Neural progenitor cell (in vitro differentiated cells): ENCODE data around the gene NOTUM. TPM values are rescaled to one million over a fixed set of nuclear protein-coding genes. Genes with fewer than 3 reads are reported as not detected.

ENCODE experiments used
- DNase-seq: peaks from one replicate; pipeline ENCODE4 v3.0.0-alpha.2; 2016; ENCODE audit warnings: low spot score
- H2AFZ ChIP-seq: fragments of 200-600 bp; sonication (generic); replicated peaks from 2 replicates; pipeline ENCODE4 v1.6.1; 2016; ENCODE audit warnings: antibody characterized with exemption
- H3F3A ChIP-seq: fragments of 200-600 bp; sonication (generic); 2 replicates; pipeline ENCODE4 v1.6.1; 2016; ENCODE audit warnings: antibody characterized with exemption, low read depth
- H3K27ac ChIP-seq: fragments of 200-600 bp; sonication (generic); 2 replicates; pipeline ENCODE4 v1.5.1; 2016; ENCODE audit warnings: mild to moderate bottlenecking
- H3K27me3 ChIP-seq: fragments of 200-600 bp; sonication (generic); 2 replicates; pipeline ENCODE4 v1.6.1; 2016; ENCODE audit warnings: mild to moderate bottlenecking, moderate library complexity
- H3K36me3 ChIP-seq: fragments of 200-600 bp; sonication (generic); 2 replicates; pipeline ENCODE4 v1.5.1; 2016
- H3K4me1 ChIP-seq: fragments of 200-600 bp; sonication (generic); 2 replicates; pipeline ENCODE4 v1.6.1; 2016; ENCODE audit warnings: mixed run types
- H3K4me2 ChIP-seq: fragments of 200-600 bp; sonication (generic); 2 replicates; pipeline ENCODE4 v1.6.1; 2016
- H3K4me3 ChIP-seq: fragments of 200-600 bp; sonication (generic); 2 replicates; pipeline ENCODE4 v1.5.1; 2016
- H3K79me2 ChIP-seq: fragments of 200-600 bp; sonication (generic); 2 replicates; pipeline ENCODE4 v1.6.1; 2016; ENCODE audit warnings: low read depth
- H3K9ac ChIP-seq: fragments of 200-600 bp; sonication (generic); 2 replicates; pipeline ENCODE4 v1.6.1; 2016
- H3K9me3 ChIP-seq: fragments of 200-600 bp; sonication (generic); 2 replicates; pipeline ENCODE4 v1.5.1; 2016; ENCODE audit warnings: low read depth
- H4K20me1 ChIP-seq: fragments of 200-600 bp; sonication (generic); 2 replicates; pipeline ENCODE4 v1.6.1; 2016; ENCODE audit warnings: low read depth
- H3K27ac Mint-ChIP-seq: 3 replicates; pipeline ENCODE4 v1.8.0; 2021; ENCODE audit warnings: mixed read lengths
- H3K27me3 Mint-ChIP-seq: 2 replicates; pipeline ENCODE4 v1.8.0; 2022; ENCODE audit warnings: low read depth, mild to moderate bottlenecking, inconsistent platforms, moderate library complexity, mixed read lengths; ENCODE audit not compliant: insufficient read depth
- H3K36me3 Mint-ChIP-seq: 3 replicates; pipeline ENCODE4 v1.8.0; 2021; ENCODE audit warnings: mixed read lengths
- H3K4me1 Mint-ChIP-seq: 3 replicates; pipeline ENCODE4 v1.8.0; 2021; ENCODE audit warnings: mixed read lengths
- H3K4me3 Mint-ChIP-seq: 3 replicates; pipeline ENCODE4 v1.8.0; 2021; ENCODE audit warnings: mild to moderate bottlenecking, moderate library complexity, mixed read lengths
- H3K9me3 Mint-ChIP-seq: 3 replicates; pipeline ENCODE4 v1.8.0; 2020; ENCODE audit warnings: mixed read lengths
- EZH2 ChIP-seq: fragments of 200-600 bp; sonication (generic); IDR thresholded peaks from 2 replicates; pipeline ENCODE4 v1.6.1; 2017; ENCODE audit warnings: antibody characterized with exemption, mild to moderate bottlenecking, moderate library complexity
- EZH2phosphoT487 ChIP-seq: fragments of 200-600 bp; sonication (generic); IDR thresholded peaks from 2 replicates; pipeline ENCODE4 v1.6.1; 2017; ENCODE audit warnings: antibody characterized with exemption
- total RNA-seq: library from RNA; depleted of rRNA; stranded (reverse); fragments of >200 nt; gene quantifications from 2 replicates; pipeline ENCODE4 v1.2.3, GENCODE V29; 2015; ENCODE audit warnings: low replicate concordance
- TF ChIP-seq, protein P1 (sequence below): fragments of 200-600 bp; sonication (generic); IDR thresholded peaks from 2 replicates; pipeline ENCODE4 v1.5.1; 2017; ENCODE audit warnings: antibody characterized with exemption, mild to moderate bottlenecking

NOTUM gene
- total RNA-seq, 1 donor from 2014 or later, result not detected

- no peaks in the 10 kb centered on the region for H3K9me3 ChIP-seq
- H2AFZ ChIP-seq, result no peak overlapping the region
- no peaks in the 10 kb centered on the region for H3F3A ChIP-seq
- H3K36me3 Mint-ChIP-seq, result no peaks in the 10 kb centered on the region
- no peaks in the 10 kb centered on the region for H3K36me3 ChIP-seq
- H3K4me1 ChIP-seq, result no peaks in the 10 kb centered on the region
- no peaks in the 10 kb centered on the region for H3K9me3 Mint-ChIP-seq
- peaks cover 4% of the 10 kb centered on the region for H4K20me1 ChIP-seq
- H3K27me3 ChIP-seq, result no peaks in the 10 kb centered on the region
- no peaks in the 10 kb centered on the region for H3K79me2 ChIP-seq
- no peak overlapping the region for H3K27ac ChIP-seq
- no peak overlapping the region for H3K9ac ChIP-seq
- peaks cover 19% of the 10 kb centered on the region for H3K4me1 Mint-ChIP-seq
- no peak overlapping the region for H3K4me2 ChIP-seq
- peaks cover 3% of the 10 kb centered on the region for H3K27me3 Mint-ChIP-seq
- TF ChIP-seq EZH2, result no peak
- TF ChIP-seq EZH2phosphoT487, result no peak
- TF ChIP-seq, protein P1, sequence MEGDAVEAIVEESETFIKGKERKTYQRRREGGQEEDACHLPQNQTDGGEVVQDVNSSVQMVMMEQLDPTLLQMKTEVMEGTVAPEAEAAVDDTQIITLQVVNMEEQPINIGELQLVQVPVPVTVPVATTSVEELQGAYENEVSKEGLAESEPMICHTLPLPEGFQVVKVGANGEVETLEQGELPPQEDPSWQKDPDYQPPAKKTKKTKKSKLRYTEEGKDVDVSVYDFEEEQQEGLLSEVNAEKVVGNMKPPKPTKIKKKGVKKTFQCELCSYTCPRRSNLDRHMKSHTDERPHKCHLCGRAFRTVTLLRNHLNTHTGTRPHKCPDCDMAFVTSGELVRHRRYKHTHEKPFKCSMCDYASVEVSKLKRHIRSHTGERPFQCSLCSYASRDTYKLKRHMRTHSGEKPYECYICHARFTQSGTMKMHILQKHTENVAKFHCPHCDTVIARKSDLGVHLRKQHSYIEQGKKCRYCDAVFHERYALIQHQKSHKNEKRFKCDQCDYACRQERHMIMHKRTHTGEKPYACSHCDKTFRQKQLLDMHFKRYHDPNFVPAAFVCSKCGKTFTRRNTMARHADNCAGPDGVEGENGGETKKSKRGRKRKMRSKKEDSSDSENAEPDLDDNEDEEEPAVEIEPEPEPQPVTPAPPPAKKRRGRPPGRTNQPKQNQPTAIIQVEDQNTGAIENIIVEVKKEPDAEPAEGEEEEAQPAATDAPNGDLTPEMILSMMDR, result no peak
- H3K4me3 Mint-ChIP-seq, result no peak overlapping the region
- H3K27ac Mint-ChIP-seq, result no peak overlapping the region
- DNase-seq, result no peak
- no peak overlapping the region for H3K4me3 ChIP-seq
Observed at GRCh38 chr17:81999976-82000802, 39.2 kb upstream of the NOTUM start.

DNA sequence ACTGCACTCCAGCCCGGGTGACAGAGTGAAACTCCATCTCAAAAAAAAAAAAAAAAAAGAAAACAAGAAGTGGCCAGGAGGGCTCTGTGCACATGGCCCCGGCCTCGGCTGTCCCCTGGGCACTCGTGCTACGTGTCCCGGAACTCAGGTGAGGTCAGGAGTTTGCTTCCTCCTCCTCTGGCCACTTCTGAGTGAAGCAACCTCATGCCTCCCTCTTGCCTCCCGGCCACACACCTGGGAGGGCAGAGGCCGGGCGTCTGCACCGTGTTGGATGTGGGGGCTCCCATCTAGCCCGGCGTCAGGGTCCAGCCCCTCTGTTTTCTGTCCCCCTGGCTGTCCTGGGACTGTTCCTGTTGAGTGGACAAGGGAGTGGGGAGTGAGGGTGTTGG lies 38.6 kb upstream of the NOTUM start:
- H3K27ac ChIP-seq, result no peak overlapping the region
- no peaks in the 10 kb centered on the region for H3K9me3 Mint-ChIP-seq

DNA sequence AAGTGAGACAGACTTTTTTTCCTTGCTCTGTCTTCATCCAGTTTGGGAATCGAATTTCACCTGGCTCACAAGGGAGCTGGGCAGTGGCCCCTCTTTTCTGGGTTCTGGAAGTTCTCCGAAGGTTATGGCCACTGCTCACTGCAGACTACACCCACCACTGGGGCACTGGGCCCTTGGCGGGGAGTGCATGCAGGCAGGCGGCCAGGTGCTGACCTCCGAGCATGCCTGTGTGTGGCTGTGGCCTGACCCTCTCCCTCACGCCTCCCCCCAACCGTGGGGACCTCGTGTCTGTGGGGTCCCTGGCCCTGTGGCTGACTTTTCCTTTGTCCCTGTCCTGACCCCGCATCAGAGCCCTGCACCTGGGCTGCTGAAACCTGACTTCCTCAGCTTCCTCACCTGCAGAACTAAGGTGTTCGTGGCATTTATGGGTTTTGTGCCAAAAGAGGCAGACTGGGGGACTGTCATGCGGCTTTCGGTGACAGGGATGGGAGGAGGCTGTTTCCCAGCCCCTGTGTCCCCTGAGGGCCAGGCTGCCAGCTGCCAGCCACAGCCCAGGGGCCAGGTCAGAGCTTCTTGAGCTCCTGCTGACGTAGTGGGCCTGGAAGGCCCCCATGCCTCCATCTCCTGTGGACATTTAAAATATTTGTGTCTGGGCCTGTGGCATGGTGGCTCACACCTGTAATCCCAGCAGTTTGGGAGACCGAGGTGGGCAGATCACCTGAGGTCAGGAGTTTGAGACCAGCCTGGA lies 37.9 kb upstream of the NOTUM start:
- Mint-ChIP-seq H3K27me3 (peaks cover 3% of the 10 kb centered on the region), H3K36me3 (no peaks in the 10 kb centered on the region), H3K9me3 (no peaks in the 10 kb centered on the region), H3K4me1 (peaks cover 27% of the 10 kb centered on the region), H3K27ac (no peak overlapping the region), H3K4me3 (no peak overlapping the region)
- no peak overlapping the region for H3K9ac ChIP-seq
- H3K36me3 ChIP-seq, result no peaks in the 10 kb centered on the region
- H3F3A ChIP-seq, result peaks cover 3% of the 10 kb centered on the region
- H3K4me3 ChIP-seq, result no peak overlapping the region
- H3K27me3 ChIP-seq, result no peaks in the 10 kb centered on the region
- no peak overlapping the region for H3K4me2 ChIP-seq
- no peak for DNase-seq
- no peak overlapping the region for H3K27ac ChIP-seq
- no peak overlapping the region for H2AFZ ChIP-seq
- H3K4me1 ChIP-seq, result peaks cover 8% of the 10 kb centered on the region
- H3K79me2 ChIP-seq, result no peaks in the 10 kb centered on the region
- H3K9me3 ChIP-seq, result no peaks in the 10 kb centered on the region
- peaks cover 4% of the 10 kb centered on the region for H4K20me1 ChIP-seq
- TF ChIP-seq, protein P1, result no peak
- no peak for TF ChIP-seq EZH2

More for the DNA sequence above, 38.6 kb upstream of the NOTUM start:
- Histone ChIP-seq H3K4me1 (peaks cover under 1% of the 10 kb centered on the region), H4K20me1 (peaks cover 4% of the 10 kb centered on the region), H2AFZ (no peak overlapping the region), H3K4me2 (no peak overlapping the region), H3K27me3 (no peaks in the 10 kb centered on the region), H3K4me3 (no peak overlapping the region), H3K9ac (no peak overlapping the region), H3K36me3 (no peaks in the 10 kb centered on the region), H3K79me2 (no peaks in the 10 kb centered on the region), H3K9me3 (no peaks in the 10 kb centered on the region), H3F3A (no peaks in the 10 kb centered on the region)
- no peaks in the 10 kb centered on the region for H3K36me3 Mint-ChIP-seq
- TF ChIP-seq EZH2, result no peak
- no peak for TF ChIP-seq EZH2phosphoT487
- TF ChIP-seq, protein P1, result no peak
- peaks cover 23% of the 10 kb centered on the region for H3K4me1 Mint-ChIP-seq
- no peak for DNase-seq
- no peak overlapping the region for H3K4me3 Mint-ChIP-seq
- peaks cover 3% of the 10 kb centered on the region for H3K27me3 Mint-ChIP-seq
- no peak overlapping the region for H3K27ac Mint-ChIP-seq
